Fibroblast of the conjunctiva (primary cell): ENCODE measurements around the gene CLSTN2.

Experiments
- DNase-seq: peaks from one replicate; pipeline ENCODE4 v3.0.0-alpha.2; 2010; ENCODE audit warnings: low read depth

Gene CLSTN2

DNA sequence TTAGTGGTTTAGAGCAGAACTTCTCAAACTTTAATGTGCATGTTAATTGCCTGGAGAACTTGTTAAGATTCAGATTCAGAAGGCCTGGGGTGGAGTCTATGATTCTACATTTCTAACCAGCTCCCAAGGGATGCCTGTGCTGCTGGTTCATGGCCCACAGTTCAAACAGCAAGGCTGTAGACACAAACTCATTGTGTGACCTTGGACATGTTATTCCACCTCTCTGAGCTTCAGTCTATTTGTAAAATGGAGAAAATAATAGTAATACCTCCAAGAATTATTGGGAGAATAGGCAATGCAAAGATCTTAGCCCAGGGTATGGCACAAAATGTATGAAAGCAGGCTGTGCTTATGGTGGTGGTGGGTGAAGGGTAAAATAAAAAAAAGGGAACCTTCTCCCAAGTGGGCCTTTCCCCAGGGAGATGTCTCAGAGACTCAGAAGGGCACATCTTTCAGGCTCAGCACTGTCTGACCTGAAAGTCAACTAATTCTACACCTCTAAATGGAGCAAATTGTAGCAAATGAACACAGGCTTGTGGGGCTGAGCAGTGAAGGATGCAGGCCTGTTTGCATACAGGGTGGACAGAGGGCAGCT, 566.9 kb downstream of the CLSTN2 start:
- no peak for DNase-seq

DNA sequence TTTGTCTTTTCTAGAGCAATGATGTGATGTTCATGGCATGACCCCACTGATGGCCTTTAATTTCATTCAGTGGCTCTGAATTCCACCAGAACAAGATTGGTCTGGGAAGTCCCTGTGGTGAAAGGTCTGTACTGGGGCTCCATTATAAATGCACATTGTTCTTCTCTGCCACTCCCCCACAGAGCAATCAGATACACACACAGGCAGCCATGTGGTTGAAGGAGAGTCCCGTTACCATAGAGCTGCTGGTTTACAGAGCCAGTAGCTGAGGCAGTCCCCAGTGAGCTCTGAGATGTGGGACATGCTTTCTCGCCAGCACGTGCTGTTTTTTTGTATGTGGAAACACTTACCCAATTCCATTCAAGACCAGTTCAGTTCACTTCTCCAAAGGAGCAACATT, 570.2 kb downstream of the CLSTN2 start:
- DNase-seq = no peak

DNA sequence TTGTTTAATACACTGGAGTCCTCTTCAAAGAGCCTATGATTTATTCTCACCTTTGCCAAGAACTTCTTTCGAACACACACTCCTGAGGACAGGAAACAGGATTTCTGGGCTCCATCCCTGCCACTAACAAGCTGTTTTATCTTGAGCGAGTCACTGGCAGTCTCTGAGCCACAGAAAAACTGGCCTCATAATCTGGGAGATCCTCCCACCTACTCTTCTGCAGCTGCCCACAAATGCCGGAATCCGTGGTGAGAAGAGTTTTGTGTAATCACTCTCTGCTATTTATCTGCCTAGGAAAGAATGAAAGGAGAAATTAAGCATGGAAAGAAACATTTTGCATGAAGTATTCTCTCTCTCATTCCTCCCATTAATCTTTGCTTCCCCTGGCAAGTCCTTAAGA, 570.9 kb downstream of the CLSTN2 start:
- no peak for DNase-seq

DNA sequence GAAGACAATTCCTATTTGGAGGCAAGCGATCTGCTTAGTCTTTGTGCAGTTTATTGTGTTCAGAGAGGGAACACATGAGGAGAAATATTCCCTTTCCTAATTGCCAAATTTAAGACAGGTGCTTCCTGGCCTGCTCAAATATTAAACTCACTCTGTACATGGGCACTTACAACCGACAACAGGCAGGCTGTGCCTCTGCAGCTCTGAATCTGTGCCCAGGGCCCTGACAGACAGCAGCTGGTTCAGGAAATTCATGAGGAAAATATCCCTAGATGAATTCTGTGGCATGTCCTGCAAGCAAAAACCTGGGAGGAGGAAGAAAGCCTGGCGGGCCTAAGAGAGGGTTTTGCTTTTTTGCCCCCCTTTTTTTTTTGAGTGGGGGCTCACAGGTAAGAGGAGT, 573.6 kb downstream of the CLSTN2 start:
- DNase-seq = no peak

DNA sequence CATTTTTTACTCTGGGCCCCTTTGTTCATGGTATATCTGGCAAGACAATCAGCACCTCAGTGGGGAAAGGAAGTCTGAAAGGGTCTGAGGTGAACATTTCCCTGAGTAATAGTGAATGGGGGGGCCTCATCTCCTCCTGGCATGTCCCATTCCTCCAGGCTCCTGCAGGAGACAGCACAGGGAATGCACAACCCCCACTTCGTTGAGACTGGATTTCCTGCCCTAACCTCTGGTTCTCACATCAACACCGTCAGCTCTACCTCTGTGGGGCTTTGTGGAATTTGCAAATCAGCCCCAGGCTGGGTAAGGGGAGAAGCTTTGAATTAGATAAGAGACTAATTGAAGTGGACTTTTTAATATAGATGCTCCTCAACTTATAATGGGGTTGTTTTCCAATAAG, 574.5 kb downstream of the CLSTN2 start:
- DNase-seq = no peak

DNA sequence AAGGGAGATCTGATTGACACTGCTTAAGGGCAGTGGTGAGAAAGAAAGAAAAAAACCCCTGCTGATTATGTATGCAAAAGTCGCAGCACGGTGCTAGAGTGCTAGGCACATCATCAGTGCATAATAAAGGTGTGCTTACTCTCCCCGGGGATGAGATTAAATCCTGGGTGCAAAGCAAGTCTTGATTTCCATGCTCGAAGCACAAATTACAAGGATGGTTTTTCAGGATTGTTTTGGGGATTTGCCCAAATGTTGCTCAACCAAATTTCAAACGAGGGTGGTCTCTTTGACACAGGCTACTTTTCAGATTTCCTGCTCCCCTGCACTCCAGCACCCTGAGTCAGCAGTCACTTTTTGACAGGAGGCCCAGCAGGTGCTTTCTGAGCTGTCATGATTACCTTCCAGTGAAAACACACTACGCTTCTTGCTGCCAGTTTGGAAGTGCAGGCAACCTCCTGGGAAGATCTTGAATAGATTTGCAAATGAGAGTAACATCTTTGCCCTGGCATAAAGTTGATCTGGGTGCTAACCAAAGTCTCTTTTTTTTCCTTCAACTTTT, 575.4 kb downstream of the CLSTN2 start:
- no peak for DNase-seq

DNA sequence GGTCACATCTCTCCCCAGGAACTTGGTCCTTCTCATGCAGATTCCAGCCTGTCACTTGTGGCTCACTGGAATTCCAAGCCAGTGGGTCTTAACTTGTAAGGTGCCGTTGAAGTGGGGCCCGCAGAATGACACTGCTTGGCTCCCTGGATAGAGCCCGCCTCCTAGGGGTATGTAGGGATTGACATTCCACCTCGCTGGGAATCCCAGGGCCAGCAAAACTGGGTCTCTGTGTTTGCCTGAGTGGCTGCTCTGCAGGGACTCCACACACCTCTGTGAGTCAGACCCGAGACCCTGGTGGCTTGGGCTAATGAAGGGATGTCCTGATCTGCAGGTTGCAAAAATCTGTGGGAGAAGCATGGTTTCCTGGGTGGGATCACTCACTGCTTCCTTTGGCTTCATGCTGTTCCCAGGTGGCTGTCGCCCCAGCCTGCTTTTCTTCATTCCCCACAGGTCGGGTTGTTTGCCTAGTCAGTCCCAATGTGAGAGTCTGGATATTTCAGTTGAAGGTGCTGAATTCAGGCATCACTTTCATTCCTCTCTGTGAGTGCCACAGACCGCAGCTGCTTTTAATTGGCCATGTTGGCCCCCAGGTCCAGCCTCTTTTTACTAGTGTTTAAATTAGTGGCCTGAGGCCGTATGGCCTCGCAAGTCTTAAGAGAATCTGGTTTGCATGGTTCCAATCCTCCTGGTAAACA, 586.9 kb downstream of the CLSTN2 start:
- no peak for DNase-seq

DNA sequence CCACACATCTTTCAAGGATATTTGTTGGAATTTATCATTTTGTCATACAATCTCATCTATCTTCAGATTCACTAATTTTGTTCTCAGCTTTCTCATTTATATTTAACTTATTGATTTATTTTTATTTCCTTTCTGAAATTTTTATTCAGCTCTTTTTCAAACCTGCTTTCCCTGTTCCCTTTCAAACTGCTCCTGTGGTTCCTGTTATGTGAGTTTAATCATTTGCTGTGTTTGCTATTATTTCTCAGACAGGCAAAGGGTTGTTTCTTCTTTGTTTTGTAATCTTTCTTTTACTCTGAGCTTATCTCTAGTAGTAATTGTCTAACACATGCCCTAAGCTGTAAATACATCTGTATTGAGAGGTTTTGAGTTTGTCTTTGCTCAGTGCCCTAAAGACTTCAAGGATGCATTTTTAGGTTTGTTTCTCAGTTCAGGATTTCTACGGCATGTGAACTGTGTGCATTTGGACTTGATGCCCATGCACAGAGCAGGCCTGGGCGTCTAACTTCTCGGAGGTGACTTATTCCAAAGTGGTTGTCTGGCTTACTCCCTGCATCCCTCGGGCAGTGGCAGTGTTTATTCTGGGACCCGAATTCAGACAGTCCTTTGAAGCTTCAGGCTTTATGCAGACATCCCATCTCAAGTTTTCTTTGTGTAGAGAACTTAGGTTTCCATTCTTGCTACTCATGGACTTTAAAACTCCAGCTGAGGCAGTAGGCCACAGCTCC, 587.8 kb downstream of the CLSTN2 start:
- no peak for DNase-seq

DNA sequence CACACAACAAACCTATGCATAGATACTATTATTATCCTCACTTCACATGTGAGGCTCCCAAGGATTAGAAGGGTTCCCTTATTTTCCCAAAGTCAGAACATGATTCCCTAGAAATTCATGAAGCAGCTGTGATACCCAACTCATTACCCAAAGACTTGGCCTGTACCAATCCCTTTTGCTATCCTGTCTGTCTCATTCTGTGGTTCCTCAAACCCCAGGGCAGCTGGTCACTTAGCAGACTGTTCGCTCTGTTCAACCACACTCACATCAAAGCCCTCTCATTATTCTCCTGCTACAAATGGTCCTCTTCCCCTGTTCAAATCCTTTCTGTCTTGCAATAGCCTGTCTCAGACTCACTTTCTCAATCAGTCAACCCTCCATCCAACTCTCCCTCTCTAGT, 588.6 kb downstream of the CLSTN2 start:
- DNase-seq = no peak

DNA sequence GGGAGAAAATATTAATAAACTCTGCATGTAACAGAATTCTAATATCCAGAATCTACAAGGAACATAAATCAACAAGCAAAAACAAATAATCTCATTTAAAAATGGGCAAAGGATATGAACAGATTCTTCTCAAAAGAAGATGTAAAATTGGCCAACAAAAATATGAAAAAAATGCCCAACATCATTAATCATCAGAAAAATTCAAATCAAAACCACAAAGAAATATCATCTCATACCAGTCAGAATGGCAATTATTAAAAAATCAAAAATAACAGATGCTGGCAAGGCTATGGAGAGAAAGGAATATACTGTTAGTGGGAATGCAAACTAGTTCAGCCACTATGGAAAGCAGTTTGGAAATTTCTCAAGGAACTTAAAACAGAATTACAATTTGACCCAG, 592.2 kb downstream of the CLSTN2 start:
- DNase-seq = no peak

DNA sequence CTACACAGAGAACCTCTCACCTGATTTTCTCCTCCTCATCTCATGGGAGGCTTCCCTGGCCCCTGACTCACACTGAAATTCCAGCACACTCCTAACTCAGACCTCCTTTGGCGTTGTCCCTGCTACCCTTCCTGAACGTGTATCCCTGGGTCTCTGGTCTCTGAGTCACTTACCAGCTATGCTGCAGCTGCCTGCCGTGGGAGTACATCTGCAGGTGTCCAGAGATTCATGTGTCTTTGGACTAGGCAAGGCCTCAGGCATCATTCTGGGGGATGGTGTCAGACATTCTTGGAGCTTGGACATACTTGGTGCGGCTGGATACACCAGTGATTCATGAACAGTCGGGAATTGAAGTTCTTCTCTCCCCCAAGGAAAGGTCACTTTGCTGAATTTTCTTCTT, 594.1 kb downstream of the CLSTN2 start:
- no peak for DNase-seq

DNA sequence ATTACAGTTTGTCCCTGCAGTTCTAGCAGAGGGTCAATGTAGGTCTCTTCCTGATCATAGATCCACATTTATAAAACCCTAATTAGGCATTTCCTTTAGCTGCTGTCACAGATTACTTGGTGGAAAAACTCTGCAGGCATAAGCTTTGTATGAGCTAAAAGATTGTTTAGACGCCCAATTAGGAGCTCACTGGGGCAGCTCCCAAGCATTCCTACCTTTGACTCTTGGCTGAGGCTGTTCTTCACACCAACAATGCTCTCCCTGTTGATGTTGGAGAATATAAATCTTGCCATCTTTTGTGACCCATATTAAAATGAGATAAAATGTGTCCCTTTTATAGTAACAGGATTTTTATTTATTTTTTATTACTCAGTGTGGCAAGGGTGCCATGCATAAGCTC, 594.6 kb downstream of the CLSTN2 start:
- no peak for DNase-seq

DNA sequence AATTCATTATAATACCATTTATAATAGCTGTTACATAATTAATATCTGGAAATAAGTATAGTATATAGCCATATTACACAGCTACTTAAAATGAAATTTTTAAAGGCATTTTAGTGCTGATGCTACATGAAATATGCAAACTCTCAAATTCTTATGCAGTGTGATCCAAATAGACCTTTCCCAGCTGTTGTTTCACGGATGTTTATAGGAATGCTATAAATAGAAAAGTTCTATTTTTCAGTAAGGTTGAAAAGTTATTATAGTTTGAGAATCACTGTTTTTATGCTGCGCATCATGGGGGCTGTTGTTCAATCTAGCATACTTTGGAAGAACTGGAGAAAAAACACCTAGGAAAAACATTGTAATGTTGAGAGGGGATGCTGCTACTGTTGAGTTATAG, 595.1 kb downstream of the CLSTN2 start:
- no peak for DNase-seq

DNA sequence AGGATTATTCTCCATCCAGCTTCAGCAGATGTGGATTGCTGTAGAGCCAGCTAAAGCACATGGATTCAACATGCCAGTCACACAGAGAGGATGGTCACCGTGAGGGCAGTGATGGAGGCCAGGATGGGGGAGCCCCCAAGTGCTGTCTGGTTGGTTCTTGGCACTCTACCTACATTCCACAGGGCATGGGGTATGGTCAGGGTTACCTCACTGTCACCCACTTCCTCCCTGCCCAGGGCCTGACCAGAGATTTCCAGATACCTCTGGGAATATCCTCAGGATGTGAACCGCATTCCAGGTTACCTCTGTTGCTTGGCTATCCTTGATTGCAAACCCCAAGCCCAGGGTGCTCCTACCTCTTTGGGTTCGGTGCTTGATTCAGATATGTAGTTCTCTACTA, 595.6 kb downstream of the CLSTN2 start:
- DNase-seq = no peak

DNA sequence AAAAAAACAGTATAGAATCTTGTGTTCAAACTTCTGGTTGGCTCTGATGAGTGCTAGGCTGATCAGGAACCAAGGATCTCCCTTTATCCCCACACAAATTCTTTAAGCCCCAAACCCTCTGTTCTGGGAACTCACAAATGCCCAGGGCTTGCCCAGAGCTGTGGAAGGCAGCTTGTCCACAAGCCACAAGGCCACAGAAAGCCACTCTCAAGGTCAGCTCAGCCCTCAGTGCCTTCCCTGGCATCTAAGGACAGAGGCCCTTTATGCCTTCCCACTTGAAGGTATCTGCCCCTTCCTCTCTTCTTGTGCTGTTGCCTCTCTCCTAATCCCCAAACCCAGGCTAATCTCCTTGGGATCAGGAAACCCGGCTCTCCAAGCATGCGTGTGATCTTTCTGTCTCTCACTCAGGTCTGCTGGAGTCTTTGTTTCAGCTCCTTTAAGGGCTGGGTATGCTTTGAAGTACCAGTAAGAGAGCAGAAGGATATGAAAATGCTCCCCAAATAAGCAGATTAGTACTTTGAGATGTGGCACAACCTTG, 597.9 kb downstream of the CLSTN2 start:
- no peak for DNase-seq

DNA sequence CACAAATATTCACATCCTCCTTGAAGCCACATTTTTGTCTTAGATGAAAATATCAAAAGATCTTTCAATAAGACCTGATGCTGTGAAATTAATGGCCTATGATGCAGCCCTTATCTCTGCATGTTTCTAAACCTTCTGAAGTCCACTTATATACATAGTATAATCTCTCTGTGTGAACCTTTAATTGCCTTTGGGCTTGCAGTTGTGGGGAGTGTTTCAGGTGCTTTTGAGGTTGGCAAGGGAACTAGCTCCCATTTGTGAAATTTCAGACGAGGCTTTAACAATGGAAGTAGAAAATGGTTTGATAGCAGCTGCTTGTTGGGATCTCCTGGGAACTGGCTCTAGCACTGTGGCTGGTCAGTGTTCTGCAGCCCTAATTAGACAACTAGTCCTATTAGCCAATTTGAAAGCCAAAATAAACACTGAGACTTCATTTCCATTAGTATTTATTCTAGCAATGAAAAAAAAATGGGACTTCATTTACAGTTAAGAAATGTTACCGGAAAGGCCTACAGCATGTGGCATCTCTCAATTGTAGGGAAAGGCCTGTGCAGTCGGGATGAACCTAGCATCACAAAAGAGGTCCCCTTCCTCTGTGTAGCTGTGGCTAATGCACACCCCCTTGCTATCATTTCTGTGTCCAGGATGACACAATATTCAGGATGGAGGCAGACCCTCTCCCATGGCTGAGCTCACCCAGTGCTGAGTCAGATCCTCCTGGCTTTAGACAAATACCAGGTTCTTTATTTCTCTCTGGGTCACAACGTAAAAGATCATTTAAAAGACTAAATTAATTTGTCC, 602.1 kb downstream of the CLSTN2 start:
- no peak for DNase-seq

DNA sequence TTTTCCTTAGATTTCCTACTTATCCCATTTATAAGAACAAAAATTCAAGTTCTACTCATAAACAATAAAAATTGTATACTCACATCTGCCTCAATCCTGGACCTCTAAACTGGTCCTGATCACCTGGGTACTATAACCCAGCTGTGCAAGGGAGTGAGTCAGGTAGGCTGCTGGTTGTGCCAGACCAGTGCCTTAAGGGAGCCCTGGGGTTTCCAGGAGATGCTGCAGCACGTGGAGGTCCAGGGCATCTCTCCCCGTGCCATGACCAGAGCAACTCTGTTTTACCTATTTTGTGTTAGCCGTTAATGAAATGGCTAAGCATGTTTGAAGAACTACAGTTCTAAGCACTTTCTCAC, 602.7 kb downstream of the CLSTN2 start:
- no peak for DNase-seq

DNA sequence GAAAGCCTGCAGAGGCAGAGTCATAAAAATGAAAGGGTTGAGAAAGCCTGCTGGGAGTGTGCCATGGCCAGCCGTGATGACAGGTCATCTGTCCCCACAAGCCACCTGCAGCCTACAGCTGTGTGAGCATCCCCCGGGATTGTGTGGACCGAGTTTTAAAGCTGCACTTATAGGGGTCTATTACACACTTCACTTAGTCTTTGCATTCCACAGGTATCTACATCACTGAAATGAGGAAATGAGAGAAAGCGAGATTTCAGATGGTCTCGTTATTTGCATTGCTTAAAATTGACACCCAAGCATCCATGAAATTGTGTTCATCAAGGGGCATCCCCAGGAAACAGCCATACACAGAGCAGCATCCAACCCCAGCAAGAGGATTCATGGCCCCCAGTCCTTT, 605.3 kb downstream of the CLSTN2 start:
- DNase-seq = no peak

DNA sequence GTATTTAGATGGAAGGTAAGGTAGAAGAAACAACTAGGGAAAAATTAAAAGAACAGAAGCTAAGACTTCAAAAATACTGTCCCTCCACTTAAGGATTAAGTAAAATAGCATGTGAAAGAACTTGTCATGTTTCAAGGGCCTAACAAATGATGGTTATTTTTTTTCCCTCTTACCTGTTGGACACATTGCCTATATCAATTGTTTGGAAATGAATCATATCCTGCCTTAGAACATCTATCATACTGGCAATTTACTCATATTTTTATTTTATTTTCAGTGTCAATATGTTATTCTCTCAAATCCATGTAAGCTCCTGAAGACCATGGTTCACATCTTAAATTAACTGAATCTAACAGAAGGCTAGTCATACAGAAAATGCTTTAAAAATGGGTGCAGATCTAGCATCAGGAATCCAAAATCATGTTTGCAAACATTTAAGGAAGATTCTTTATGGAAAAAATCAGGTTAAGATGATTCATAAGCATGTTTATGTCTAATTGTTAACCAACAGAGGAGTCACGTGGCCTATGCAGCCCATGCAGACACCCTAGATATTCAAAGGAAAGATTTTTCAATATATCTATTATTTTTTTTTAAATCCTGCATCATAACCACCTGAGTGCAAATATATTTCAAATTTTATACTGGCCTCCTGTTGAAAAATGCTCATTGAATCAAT, 607.1 kb downstream of the CLSTN2 start:
- DNase-seq = no peak

DNA sequence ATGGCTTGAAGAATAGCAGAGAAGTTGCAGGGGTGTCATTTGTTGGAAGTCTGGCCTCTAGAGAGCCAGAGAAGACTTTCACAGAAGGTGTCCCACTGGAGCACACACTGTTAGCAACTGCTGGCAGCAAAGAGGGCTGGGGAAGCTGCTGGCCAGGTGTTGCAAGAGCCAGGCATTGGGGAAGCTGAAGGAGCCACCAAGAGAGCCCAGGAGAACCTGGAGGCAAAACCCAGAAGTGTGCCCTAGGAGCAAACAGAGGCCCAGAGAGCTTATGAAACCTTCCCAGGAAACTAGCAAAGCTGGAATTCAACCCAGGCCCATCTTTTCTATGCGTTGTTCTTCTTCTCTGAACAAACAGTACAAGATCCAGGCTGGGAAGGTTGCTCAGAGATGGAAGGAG, 610.2 kb downstream of the CLSTN2 start:
- no peak for DNase-seq

DNA sequence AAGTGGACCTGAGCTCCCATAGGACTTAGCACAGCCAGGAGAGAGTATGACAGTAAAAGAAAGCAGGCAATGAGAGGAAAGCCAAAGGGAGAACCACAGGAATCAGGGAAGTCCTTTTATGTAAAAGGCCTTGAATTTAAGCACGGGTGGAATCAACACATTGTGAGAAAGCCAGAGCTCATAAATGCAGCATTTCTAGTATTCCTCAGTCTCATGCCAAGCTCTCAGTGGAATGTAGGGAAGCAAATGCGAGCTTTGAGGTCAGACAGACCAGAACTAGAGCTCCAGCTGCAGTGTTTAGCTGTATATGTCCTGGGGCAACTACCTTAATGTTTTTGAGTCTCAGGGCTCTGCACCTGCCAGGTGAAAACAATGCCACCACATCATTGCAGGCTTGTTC, 610.8 kb downstream of the CLSTN2 start:
- DNase-seq = no peak

DNA sequence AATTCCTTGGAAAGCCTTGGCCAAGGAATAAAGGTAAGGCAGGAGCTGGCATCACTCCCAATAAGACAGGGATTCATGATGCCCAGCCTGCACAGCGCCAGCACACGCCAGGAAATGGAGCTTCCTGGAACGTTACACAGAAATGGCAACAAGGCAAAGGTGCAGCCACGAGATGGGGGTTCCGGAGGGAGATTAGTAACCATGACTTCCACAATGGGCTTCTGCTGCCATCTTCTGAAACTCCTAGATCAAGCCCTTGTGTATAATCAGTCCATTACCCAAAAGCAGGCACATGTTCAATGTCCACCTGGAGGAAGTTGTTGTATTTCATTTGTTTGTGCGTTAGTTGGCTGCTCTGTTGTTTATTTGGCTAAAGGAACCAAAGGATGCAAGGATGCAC, 611.7 kb downstream of the CLSTN2 start:
- no peak for DNase-seq
